Calu3 (cell line): ENCODE results near the gene OTUD7B. TPM values are rescaled to one million over a fixed set of nuclear protein-coding genes. Genes with fewer than 3 reads are reported as not detected.

Source experiments
- BruUV-seq: library from RNA; stranded (reverse); fragments of 400-500 nt; replicated peaks from 2 replicates; lab custom pipeline; 2021; lab: Mats Ljungman, UMichigan
- CTCF ChIA-PET: fragments of 300-600 bp; sonication (Branson Sonifier 250); formaldehyde crosslinking; loops from one replicate; lab custom pipeline; 2022; ENCODE audit warnings: antibody characterized with exemption; lab: Charles Lee
- DNase-seq: peaks from one replicate; pipeline ENCODE4 v3.0.0; 2022
- H3K27ac Mint-ChIP-seq: one replicate; pipeline ENCODE4 v1.8.0; 2022; ENCODE audit warnings: mixed read lengths; ENCODE audit not compliant: unreplicated experiment
- H3K27me3 Mint-ChIP-seq: one replicate; pipeline ENCODE4 v1.8.0; 2022; ENCODE audit warnings: mixed read lengths; ENCODE audit not compliant: unreplicated experiment
- H3K36me3 Mint-ChIP-seq: one replicate; pipeline ENCODE4 v1.8.0; 2022; ENCODE audit warnings: mild to moderate bottlenecking, moderate library complexity, mixed read lengths; ENCODE audit not compliant: insufficient read depth, unreplicated experiment
- H3K4me1 Mint-ChIP-seq: one replicate; pipeline ENCODE4 v1.8.0; 2022; ENCODE audit warnings: mild to moderate bottlenecking, low read depth, mixed read lengths; ENCODE audit not compliant: unreplicated experiment
- H3K4me3 Mint-ChIP-seq: one replicate; pipeline ENCODE4 v1.8.0; 2022; ENCODE audit warnings: mild to moderate bottlenecking, low read depth, moderate library complexity, mixed read lengths; ENCODE audit not compliant: unreplicated experiment
- H3K9me3 Mint-ChIP-seq: one replicate; pipeline ENCODE4 v1.8.0; 2022; ENCODE audit warnings: low read depth, mixed read lengths; ENCODE audit not compliant: unreplicated experiment
- intact Hi-C: fragments of 100-400 bp; cut with micrococcal nuclease; formaldehyde crosslinking; loops from one replicate; pipeline ENCODE4 v1.10.0; 2022; ENCODE audit not compliant: unreplicated experiment
- total RNA-seq: library from RNA; stranded (reverse); gene quantifications from 2 replicates; pipeline ENCODE4 v1.2.3, GENCODE V29; 2022
- TF ChIP-seq, protein P1 (sequence below): fragments of 200-600 bp; IDR thresholded peaks from one replicate; pipeline ENCODE4 v1.8.0; 2022; ENCODE audit warnings: antibody characterized with exemption; ENCODE audit not compliant: unreplicated experiment

OTUD7B gene
- total RNA-seq, 1 experiment from 2014 or later = 34.9 TPM

DNA sequence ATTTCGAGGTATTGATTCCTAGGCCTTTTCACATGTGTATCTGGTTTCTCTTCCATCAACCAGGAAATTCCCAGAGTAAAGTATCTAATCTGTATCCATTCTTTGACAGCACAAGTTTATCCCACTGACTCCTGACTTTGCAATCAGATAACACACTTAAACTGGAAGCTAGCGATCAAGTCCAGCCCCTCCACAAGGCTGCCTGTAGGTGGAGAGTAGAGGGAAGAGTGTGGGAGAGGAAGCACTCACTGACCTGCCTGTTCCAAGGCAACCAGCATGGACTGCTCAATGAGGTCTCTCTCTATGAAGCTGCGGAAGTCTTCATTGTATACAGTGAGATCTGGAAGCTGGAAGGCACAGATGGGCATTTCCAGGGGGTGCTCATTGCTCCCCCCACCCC is 43.5 kb downstream of the OTUD7B start:
- no TSS peak for BruUV-seq
- TF ChIP-seq, protein P1, sequence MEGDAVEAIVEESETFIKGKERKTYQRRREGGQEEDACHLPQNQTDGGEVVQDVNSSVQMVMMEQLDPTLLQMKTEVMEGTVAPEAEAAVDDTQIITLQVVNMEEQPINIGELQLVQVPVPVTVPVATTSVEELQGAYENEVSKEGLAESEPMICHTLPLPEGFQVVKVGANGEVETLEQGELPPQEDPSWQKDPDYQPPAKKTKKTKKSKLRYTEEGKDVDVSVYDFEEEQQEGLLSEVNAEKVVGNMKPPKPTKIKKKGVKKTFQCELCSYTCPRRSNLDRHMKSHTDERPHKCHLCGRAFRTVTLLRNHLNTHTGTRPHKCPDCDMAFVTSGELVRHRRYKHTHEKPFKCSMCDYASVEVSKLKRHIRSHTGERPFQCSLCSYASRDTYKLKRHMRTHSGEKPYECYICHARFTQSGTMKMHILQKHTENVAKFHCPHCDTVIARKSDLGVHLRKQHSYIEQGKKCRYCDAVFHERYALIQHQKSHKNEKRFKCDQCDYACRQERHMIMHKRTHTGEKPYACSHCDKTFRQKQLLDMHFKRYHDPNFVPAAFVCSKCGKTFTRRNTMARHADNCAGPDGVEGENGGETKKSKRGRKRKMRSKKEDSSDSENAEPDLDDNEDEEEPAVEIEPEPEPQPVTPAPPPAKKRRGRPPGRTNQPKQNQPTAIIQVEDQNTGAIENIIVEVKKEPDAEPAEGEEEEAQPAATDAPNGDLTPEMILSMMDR = no peak
- Mint-ChIP-seq H3K9me3 (no peaks in the 10 kb centered on the region), H3K4me3 (no peak overlapping the region), H3K27ac (no peak overlapping the region), H3K4me1 (no peaks in the 10 kb centered on the region), H3K36me3 (peaks cover 27% of the 10 kb centered on the region), H3K27me3 (no peaks in the 10 kb centered on the region)
- intact Hi-C loops = no loop called here
- DNase-seq = no peak
- CTCF ChIA-PET = no interaction called here

DNA sequence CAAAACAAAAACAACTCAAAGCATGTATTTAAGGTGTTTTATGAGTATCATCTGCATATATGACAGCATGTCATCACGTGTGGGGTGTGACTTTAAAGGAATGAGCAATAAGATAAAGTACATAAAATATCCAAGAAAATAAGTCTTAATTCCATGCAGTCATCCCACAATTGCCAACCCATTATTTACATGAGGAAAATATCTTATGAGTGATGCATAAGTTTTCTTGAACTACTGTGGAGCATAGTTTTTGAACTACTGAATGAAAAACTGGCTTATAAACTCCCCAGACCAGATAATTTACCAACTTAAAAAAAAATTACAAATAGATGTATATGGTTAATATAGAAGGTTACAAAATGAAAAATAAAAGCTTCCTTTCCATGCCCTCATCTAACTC is 44.1 kb downstream of the OTUD7B start:
- intact Hi-C loops = no loop called here
- H3K36me3 Mint-ChIP-seq = peaks cover 33% of the 10 kb centered on the region
- no peak overlapping the region for H3K27ac Mint-ChIP-seq
- CTCF ChIA-PET = no interaction called here
- H3K9me3 Mint-ChIP-seq = no peaks in the 10 kb centered on the region
- H3K4me1 Mint-ChIP-seq = no peaks in the 10 kb centered on the region
- BruUV-seq = no TSS peak
- TF ChIP-seq, protein P1 = no peak
- no peak for DNase-seq
- H3K27me3 Mint-ChIP-seq = no peaks in the 10 kb centered on the region
- H3K4me3 Mint-ChIP-seq = no peak overlapping the region

DNA sequence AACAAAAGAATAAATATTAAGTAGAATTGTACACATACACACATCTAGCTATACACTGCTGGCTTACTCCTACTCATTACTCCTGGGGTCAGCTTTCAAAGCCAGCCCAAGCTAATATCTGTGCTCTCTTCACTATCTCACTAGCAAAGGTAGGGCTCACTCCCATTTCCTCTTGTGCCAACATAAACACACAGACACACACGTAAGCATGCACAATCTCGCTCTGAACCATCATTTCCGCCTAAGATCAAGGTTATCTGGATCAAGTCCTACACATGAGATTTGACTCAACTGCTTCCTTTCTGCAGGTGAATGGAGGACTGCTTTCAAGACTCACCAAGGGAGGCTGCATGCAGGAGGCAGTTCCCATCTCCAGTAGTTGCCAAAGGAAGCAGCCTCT is 45.1 kb downstream of the OTUD7B start:
- no peaks in the 10 kb centered on the region for H3K9me3 Mint-ChIP-seq
- intact Hi-C loops = no loop called here
- no TSS peak for BruUV-seq
- H3K4me3 Mint-ChIP-seq = no peak overlapping the region
- H3K36me3 Mint-ChIP-seq = peaks cover 43% of the 10 kb centered on the region
- TF ChIP-seq, protein P1 = no peak
- H3K27me3 Mint-ChIP-seq = no peaks in the 10 kb centered on the region
- no peak overlapping the region for H3K27ac Mint-ChIP-seq
- H3K4me1 Mint-ChIP-seq = no peaks in the 10 kb centered on the region
- no peak for DNase-seq
- CTCF ChIA-PET = interaction anchor here (1.2 kb wide), 1 partner anchor 13 kb away, joined by 4 read pairs; no protein-coding TSS in a partner anchor

DNA sequence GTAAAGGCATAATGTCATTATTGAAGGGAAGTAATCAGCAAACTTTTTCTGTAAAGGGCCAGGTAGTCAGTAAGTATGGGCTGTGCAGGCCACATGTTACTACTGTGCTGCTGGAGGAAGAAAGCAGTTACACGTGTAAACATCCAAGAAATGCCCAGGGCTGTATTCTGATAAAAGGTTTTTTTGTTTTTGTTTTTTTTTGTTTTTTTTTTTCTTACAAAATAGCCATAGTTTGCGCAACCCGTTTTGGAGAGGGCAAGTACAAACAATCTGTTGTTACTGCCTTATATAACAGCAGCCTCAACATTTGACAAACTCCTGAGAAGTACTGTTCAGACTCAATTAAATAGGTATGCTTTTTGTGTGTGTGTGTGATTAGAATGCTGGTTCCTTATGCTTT is 47.2 kb downstream of the OTUD7B start:
- Mint-ChIP-seq H3K36me3 (peaks cover 61% of the 10 kb centered on the region), H3K27me3 (no peaks in the 10 kb centered on the region), H3K4me1 (no peaks in the 10 kb centered on the region), H3K27ac (no peak overlapping the region), H3K4me3 (no peak overlapping the region), H3K9me3 (no peaks in the 10 kb centered on the region)
- CTCF ChIA-PET = no interaction called here
- DNase-seq = no peak
- TF ChIP-seq, protein P1 = no peak
- BruUV-seq = no TSS peak
- intact Hi-C loops = loop anchor here (1.0 to 5.0 kb wide), 3 partner anchors 87 to 224 kb away; no protein-coding TSS in a partner anchor
